Frontal cortex (tissue), 4 donors: Measurements from ENCODE around the gene ADD2. TPM values are rescaled to one million over a fixed set of nuclear protein-coding genes. Genes with fewer than 3 reads are reported as not detected.

Experiments
- DNase-seq, 2 donors: peaks; one replicate each; pipeline ENCODE4 v3.0.0; 2012; ENCODE audit warnings: low spot score in 2 of 2
- FAIRE-seq: peaks from 2 replicates; lab custom pipeline; 2012; peaks lifted over from hg19 to GRCh38; lab: Jason Lieb, UNC
- total RNA-seq: library from RNA; depleted of rRNA; stranded (reverse); fragments of >200 nt; gene quantifications from one replicate; pipeline ENCODE4 v1.2.3, GENCODE V29; 2014
- donor health status: control.
- donor health status: control.
- donor health status: control.

The ADD2 gene
- total RNA-seq, 1 donor from 2014 or later: 291 TPM

GRCh38 chr2:70684846-70685622, 83.0 kb downstream of the ADD2 start:
- DNase-seq (no peak), FAIRE-seq (no peak)

- DNase-seq (no peak), FAIRE-seq (no peak)
Measured at GRCh38 chr2:70683455-70683854, 84.5 kb downstream of the ADD2 start.

GRCh38 chr2:70680735-70681134, 87.3 kb downstream of the ADD2 start:
- FAIRE-seq (no peak), DNase-seq (no peak)

GRCh38 chr2:70679259-70679658, 88.7 kb downstream of the ADD2 start:
- no peak for DNase-seq
- FAIRE-seq: no peak

GRCh38 chr2:70678576-70679143, 89.3 kb downstream of the ADD2 start:
- no peak for DNase-seq
- FAIRE-seq: no peak

- FAIRE-seq: no peak
- DNase-seq: no peak
Measured at GRCh38 chr2:70676301-70677035, 91.5 kb downstream of the ADD2 start.

- no peak for DNase-seq
- no peak for FAIRE-seq
Measured at GRCh38 chr2:70675862-70676261, 92.1 kb downstream of the ADD2 start.

- no peak for FAIRE-seq
- no peak for DNase-seq
Measured at GRCh38 chr2:70674636-70675430, 93.2 kb downstream of the ADD2 start.

- FAIRE-seq: no peak
- DNase-seq: no peak
Measured at GRCh38 chr2:70673041-70673647, 94.9 kb downstream of the ADD2 start.

- DNase-seq (no peak), FAIRE-seq (no peak)
Measured at GRCh38 chr2:70671092-70671675, 96.8 kb downstream of the ADD2 start.

- FAIRE-seq: no peak
Measured at GRCh38 chr2:70670626-70671025, 97.4 kb downstream of the ADD2 start.

GRCh38 chr2:70670202-70670601, 97.8 kb downstream of the ADD2 start:
- no peak for DNase-seq
- no peak for FAIRE-seq

More at GRCh38 chr2:70670626-70671025, 97.4 kb downstream of the ADD2 start:
- no peak for DNase-seq

- FAIRE-seq: no peak
- DNase-seq: no peak
Measured at GRCh38 chr2:70668911-70669310, 99.1 kb downstream of the ADD2 start.

GRCh38 chr2:70668432-70668831, 99.6 kb downstream of the ADD2 start:
- peak; percentile 24 to 35 for DNase-seq
- FAIRE-seq: no peak

GRCh38 chr2:70664525-70664924, 103.5 kb downstream of the ADD2 start:
- DNase-seq (no peak), FAIRE-seq (no peak)

- no peak for FAIRE-seq
- DNase-seq: no peak
Measured at GRCh38 chr2:70663411-70663810, 104.6 kb downstream of the ADD2 start.

GRCh38 chr2:70659551-70659950, 108.4 kb downstream of the ADD2 start:
- FAIRE-seq: no peak
- DNase-seq: no peak

- FAIRE-seq (no peak), DNase-seq (no peak)
Measured at GRCh38 chr2:70658476-70658875, 109.5 kb downstream of the ADD2 start.

- no peak for DNase-seq
Measured at GRCh38 chr2:70657246-70657645, 110.8 kb downstream of the ADD2 start.

More at GRCh38 chr2:70657246-70657645, 110.8 kb downstream of the ADD2 start:
- FAIRE-seq: no peak
